Heart left ventricle (tissue), 16 donors: ENCODE measurements around the gene SEC22B. TPM values are rescaled to one million over a fixed set of nuclear protein-coding genes. Genes with fewer than 3 reads are reported as not detected.
"Not testable (repeated sequence)": the region's sequence is repeated elsewhere in the genome, so short reads cannot be mapped to it uniquely, and the experiment has no call there.

Experiments
- ATAC-seq, 4 donors: fragments of 200-7000 bp; cut with Tn5 transposase; one replicate each; pipeline ENCODE4 v1.9.1; 2020 to 2022; ENCODE audit warnings: moderate library complexity in 4 of 4, mild to moderate bottlenecking in 3 of 4, moderate number of reproducible peaks in 1 of 4
- DNase-seq, 5 donors: peaks; one replicate each; pipeline ENCODE4 v3.0.0-alpha.2; 2020
- H3K27ac ChIP-seq, 12 donors: fragments of 200-600 bp; sonication (generic) in 4 of 12; one replicate each; pipeline versions ENCODE4 v1.5.0 to v1.8.0; 2016 to 2022; ENCODE audit warnings: mild to moderate bottlenecking in 2 of 12
- H3K27me3 ChIP-seq, 9 donors: fragments of 200-600 bp; sonication (generic) in 2 of 9; one replicate each; pipeline versions ENCODE4 v1.5.1 to v1.8.0; 2016 to 2022; ENCODE audit warnings: mild to moderate bottlenecking in 3 of 9
- H3K36me3 ChIP-seq, 9 donors: fragments of 200-600 bp; sonication (generic) in 2 of 9; one replicate each; pipeline versions ENCODE4 v1.5.0 to v1.8.0; 2018 to 2022; ENCODE audit warnings: mild to moderate bottlenecking in 2 of 9
- H3K4me1 ChIP-seq, 12 donors: fragments of 200-600 bp; sonication (generic) in 4 of 12; one replicate each; pipeline versions ENCODE4 v1.5.0 to v1.8.0; 2016 to 2022; ENCODE audit warnings: mild to moderate bottlenecking in 3 of 12
- H3K4me3 ChIP-seq, 12 donors: fragments of 200-600 bp; sonication (generic) in 4 of 12; one replicate each; pipeline versions ENCODE4 v1.5.0 to v1.8.0; 2017 to 2022; ENCODE audit warnings: mild to moderate bottlenecking in 9 of 12, moderate library complexity in 4 of 12
- H3K9me3 ChIP-seq, 12 donors: fragments of 200-600 bp; sonication (generic) in 4 of 12; one replicate each; pipeline versions ENCODE4 v1.5.0 to v1.8.0; 2016 to 2022; ENCODE audit warnings: mild to moderate bottlenecking in 1 of 12
- WGBS, 4 donors: extraction: QIAGEN DNeasy Blood & Tissue Kit in 2 of 4; methylation state at CpG; one replicate each; pipeline versions ENCODE4 v1.1.5 to v1.1.7; 2013 to 2018; 5-methylcytosine and 5-hydroxymethylcytosine counted together
- intact Hi-C, 10 donors: fragments of 100-400 bp; cut with DNase I; formaldehyde crosslinking; loops; one replicate each; pipeline versions ENCODE4 v1.11.1 to v1.14.2; 2022
- polyA plus RNA-seq, 2 donors: library from polyadenylated mRNA; stranded (reverse); fragments of 200-250 nt; gene quantifications; one replicate each; pipeline ENCODE4 v1.2.3, GENCODE V29; 2013
- total RNA-seq, 9 donors: library from RNA; depleted of rRNA in 2 of 9; stranded (reverse); fragments of >200 nt in 2 of 9; fragmentation: NEBNext Ultra II Directional in 3 of 9; extraction: Animal tissue kit (Norgen Biotek cat#: 25700) in 3 of 9; gene quantifications; one replicate each; pipeline versions ENCODE4 v1.1.0 to v1.2.4, GENCODE V29; 2016 to 2023
- donor health status: ischemic (EF 13 %, LVEDD 7.1; RV severe dilation, severe dysfunction).
- donor health status: healthy with polysubstance abuse.
- donor health status: DM: no; HTN: yes; CAD: no.
- donor health status: DM: no; HTN: no; CAD: no.
- donor health status: ischemic (EF 25% LVEDD 6.9; RV normal size, moderate dysfunction).
- donor health status: ischemic (EF 25% LVEDD 5.7; RV mildly dilated, moderate dysfunction).
- donor health status: healthy.
- donor health status: DM: yes; HTN: yes; CAD: no.
- donor health status: ischemic (EF 35%, LVEDD 5.7; RV mildly dilated, moderate dysfunction).
- donor health status: nonischemic (EF 11% LVEDD 7.7; RV severe dilation, severe dysfunction).
- donor health status: DM: yes; HTN: yes; CAD: no.
- donor health status: PGD.
- donor health status: ischemic (EF 29% LVEDD 5.4; RV normal size, mild dysfunction).
- donor health status: nonischemic (EF 23%, LVEDD 6.1; RV moderate dilation, normal function).

Gene SEC22B
- total and polyA plus RNA-seq, 11 donors = 10.6 to 20.4 (median 15.4) TPM

- H3K27me3 ChIP-seq, H3K4me3 ChIP-seq, intact Hi-C loops, H3K36me3 ChIP-seq, H3K27ac ChIP-seq, ATAC-seq, H3K9me3 ChIP-seq, DNase-seq: not testable (repeated sequence)
- peaks cover 0 to 18% (median 0%) of the 10 kb centered on the region in 12 donors for H3K4me1 ChIP-seq
- 83 to 96% (median 94%) methylated on average over 1 of the region's 1 CpG for WGBS, 4 donors
These were observed 54.5 kb downstream of the SEC22B start for GRCh38 chr1:120121830-120122229.

- intact Hi-C loops, H3K27ac ChIP-seq, DNase-seq, H3K9me3 ChIP-seq, H3K36me3 ChIP-seq, H3K4me3 ChIP-seq, H3K27me3 ChIP-seq: not testable (repeated sequence)
- ATAC-seq = peak in 2 of 4 donors; percentile 36 to 44
- 42 to 71% (median 56%) methylated on average over 1 to 2 of the region's 4 CpGs for WGBS, 4 donors
- peaks cover 0 to 18% (median 0%) of the 10 kb centered on the region in 12 donors for H3K4me1 ChIP-seq
These were observed 55.8 kb downstream of the SEC22B start for GRCh38 chr1:120120525-120120924.

- H3K27me3 ChIP-seq, H3K4me3 ChIP-seq, H3K36me3 ChIP-seq, intact Hi-C loops, H3K9me3 ChIP-seq: not testable (repeated sequence)
- DNase-seq = peak; percentile 39 to 82 (median 63)
- WGBS, 4 donors = 14 to 33% (median 20%) methylated on average over 2 to 3 of the region's 4 CpGs
- Histone ChIP-seq H3K27ac (peak overlapping the region in 2 of 12 donors; percentile 8 to 58), H3K4me1 (peaks cover 0 to 10% (median 0%) of the 10 kb centered on the region in 12 donors)
- ATAC-seq = peak; percentile 48 to 71 (median 64)
These were observed 58.7 kb downstream of the SEC22B start for GRCh38 chr1:120117371-120118177.

DNA sequence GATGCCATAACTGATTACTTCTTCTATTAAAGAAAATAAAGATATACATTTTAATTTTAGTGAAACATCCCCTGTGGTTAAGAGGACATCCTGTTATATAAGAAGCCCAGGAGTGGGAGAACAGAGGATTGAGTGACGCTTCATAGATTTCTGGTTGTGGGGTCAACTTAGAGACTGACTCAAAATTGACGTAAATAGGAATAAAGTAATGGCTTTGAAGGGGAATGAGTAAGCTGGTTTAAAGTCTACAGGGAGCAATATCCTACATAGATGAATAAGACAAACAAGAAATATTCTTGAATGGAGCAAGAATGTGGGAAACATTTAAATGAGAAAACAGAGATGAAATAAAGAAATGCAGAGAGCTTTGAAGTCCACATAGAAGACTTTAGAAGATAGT lies 60.2 kb downstream of the SEC22B start:
- H3K9me3 ChIP-seq, H3K27ac ChIP-seq, DNase-seq, H3K36me3 ChIP-seq, H3K27me3 ChIP-seq, H3K4me3 ChIP-seq, intact Hi-C loops: not testable (repeated sequence)
- ATAC-seq = peak in 1 of 4 donors; percentile 53
- WGBS, 4 donors = 89 to 95% (median 91%) methylated on average over 2 of the region's 2 CpGs
- peaks cover 0 to 10% (median 0%) of the 10 kb centered on the region in 12 donors for H3K4me1 ChIP-seq

GRCh38 chr1:120113134-120113533 lies 63.2 kb downstream of the SEC22B start:
- H3K4me1 ChIP-seq, intact Hi-C loops, H3K36me3 ChIP-seq, ATAC-seq, H3K4me3 ChIP-seq, DNase-seq, H3K9me3 ChIP-seq, H3K27ac ChIP-seq, H3K27me3 ChIP-seq: not testable (repeated sequence)
- 67 to 86% methylated on average over 1 of the region's 3 CpGs; no CpG with 5 or more reads in 2 of the 4 donors for WGBS, 4 donors

DNA sequence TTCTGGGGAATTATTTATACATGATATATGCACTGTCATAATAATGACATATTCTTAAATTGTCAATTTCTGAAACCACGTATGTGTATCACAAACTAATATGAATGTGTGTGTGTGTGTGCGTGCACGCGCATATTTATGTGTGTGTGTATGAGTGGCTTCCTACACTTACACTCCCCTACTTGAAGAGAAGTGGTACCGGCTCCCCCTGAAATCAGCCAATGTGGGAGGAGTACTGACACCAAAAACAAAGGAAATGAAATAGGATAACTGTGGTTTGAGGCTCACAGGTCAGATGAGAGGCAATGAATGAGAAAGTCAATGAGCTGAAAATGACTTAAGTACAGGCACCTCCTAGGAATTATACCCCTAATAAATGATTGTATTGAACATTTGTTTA lies 64.1 kb downstream of the SEC22B start:
- H3K27ac ChIP-seq, H3K27me3 ChIP-seq, intact Hi-C loops, H3K4me1 ChIP-seq, H3K4me3 ChIP-seq, H3K36me3 ChIP-seq, ATAC-seq, DNase-seq, H3K9me3 ChIP-seq: not testable (repeated sequence)
- 80 to 89% (median 84%) methylated on average over 5 of the region's 5 CpGs for WGBS, 4 donors

DNA sequence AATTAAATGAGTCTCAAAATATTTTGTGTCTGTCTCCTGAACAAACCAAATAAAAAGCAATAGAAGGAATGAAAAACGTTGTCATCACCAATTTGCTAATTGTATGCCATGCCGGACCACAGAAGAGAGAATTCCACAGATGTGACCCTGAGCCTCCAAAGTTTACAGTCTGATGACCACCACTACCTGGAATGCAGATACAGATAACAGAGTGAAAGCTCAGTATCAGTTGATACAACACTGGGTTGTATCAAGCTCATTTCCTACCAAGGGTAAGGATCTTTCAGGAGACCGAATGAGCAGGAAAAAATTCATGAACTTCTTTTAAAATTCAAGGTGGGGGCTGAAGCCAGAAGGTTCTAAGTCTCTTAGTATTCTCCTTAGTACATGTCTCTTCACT lies 64.5 kb downstream of the SEC22B start:
- H3K36me3 ChIP-seq, H3K9me3 ChIP-seq, ATAC-seq, H3K27ac ChIP-seq, DNase-seq, intact Hi-C loops, H3K27me3 ChIP-seq, H3K4me1 ChIP-seq, H3K4me3 ChIP-seq: not testable (repeated sequence)
- no CpG with 5 or more reads among the region's 3 CpGs for WGBS, 4 donors

GRCh38 chr1:120111008-120111407 lies 65.3 kb downstream of the SEC22B start:
- H3K27ac ChIP-seq, intact Hi-C loops, H3K4me1 ChIP-seq, DNase-seq, H3K4me3 ChIP-seq, H3K27me3 ChIP-seq, H3K36me3 ChIP-seq, ATAC-seq, H3K9me3 ChIP-seq: not testable (repeated sequence)
- WGBS, 4 donors = 71 to 100% methylated on average over 1 of the region's 2 CpGs; no CpG with 5 or more reads in 2 of the 4 donors

DNA sequence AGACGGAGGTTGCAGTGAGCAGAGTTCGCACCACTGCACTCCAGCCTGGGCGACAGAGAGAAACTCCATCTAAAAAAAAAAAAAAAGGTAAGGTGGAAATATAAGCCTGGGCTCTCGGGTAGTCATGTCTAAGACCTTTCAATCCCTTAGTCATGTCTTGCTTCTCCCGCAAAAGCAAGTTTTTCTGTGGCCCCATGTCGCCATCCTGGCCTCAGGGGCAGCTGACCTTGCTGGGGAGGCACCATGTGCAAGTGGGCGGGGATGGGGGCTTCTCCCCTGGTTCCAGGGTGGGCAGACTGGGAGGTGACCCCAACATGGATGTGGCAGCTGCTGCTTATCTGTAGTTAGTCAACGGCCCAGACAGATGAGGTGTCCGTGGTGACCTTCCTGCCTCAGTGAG lies 66.7 kb downstream of the SEC22B start:
- H3K36me3 ChIP-seq, intact Hi-C loops, H3K27ac ChIP-seq, H3K9me3 ChIP-seq, H3K4me3 ChIP-seq, H3K27me3 ChIP-seq, H3K4me1 ChIP-seq, ATAC-seq, DNase-seq: not testable (repeated sequence)
- 84 to 92% (median 91%) methylated on average over 7 of the region's 9 CpGs for WGBS, 4 donors

DNA sequence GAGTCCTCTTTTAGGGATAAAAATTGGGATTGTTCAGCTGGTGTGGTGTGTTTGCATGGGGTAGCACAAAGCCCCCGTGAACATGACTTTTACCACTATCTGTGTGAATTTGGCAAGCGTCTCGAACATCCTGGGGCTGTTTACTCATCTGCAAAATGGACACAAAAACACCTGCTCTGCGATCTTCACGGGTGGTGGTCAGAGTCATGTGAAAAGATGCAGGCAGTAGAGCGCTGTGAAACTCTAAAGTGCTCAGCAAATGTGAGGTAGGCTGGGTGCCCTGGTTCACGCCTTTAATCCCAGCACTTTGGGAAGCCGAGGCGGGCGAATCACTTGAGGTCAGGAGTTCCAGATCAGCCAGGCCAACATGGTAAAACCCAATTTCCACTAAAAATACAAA lies 67.1 kb downstream of the SEC22B start:
- H3K36me3 ChIP-seq, H3K9me3 ChIP-seq, intact Hi-C loops, H3K4me3 ChIP-seq, DNase-seq, ATAC-seq, H3K27me3 ChIP-seq, H3K4me1 ChIP-seq, H3K27ac ChIP-seq: not testable (repeated sequence)
- 89 to 94% (median 93%) methylated on average over 8 to 10 of the region's 10 CpGs for WGBS, 4 donors

- H3K4me1 ChIP-seq, H3K4me3 ChIP-seq, DNase-seq, H3K9me3 ChIP-seq, intact Hi-C loops, H3K27me3 ChIP-seq, H3K36me3 ChIP-seq, H3K27ac ChIP-seq, ATAC-seq: not testable (repeated sequence)
- WGBS, 4 donors = 71 to 100% (median 85%) methylated on average over 1 of the region's 2 CpGs
These were observed 71.0 kb downstream of the SEC22B start for GRCh38 chr1:120105288-120105687.
